ENCODE data around the gene SIK3.

- no peak for TF ChIP-seq EGR1 (IDR thresholded peaks at IDR 0.05)
- TF ChIP-seq EP300 (IDR thresholded peaks at IDR 0.05; ENCODE audit: borderline replicate concordance): no peak
- TF ChIP-seq RAD21 (IDR thresholded peaks at IDR 0.05; ENCODE audit: low read depth): no peak
- no peak for TF ChIP-seq CEBPB (IDR thresholded peaks at IDR 0.05)
- TF ChIP-seq MAX (IDR thresholded peaks at IDR 0.05): no peak
Measured at GRCh38 chr11:116928845-116929244, 169.4 kb downstream of the SIK3 start.
